C4-2B (cell line): ENCODE results near the gene ZNF384.

ENCODE experiments used
- CTCF ChIP-seq: fragments of 450-650 bp; conservative IDR thresholded peaks from 2 replicates; pipeline ENCODE4 v1.5.1; 2017; ENCODE audit warnings: mild to moderate bottlenecking
- ZFX ChIP-seq: fragments of 450-650 bp; IDR thresholded peaks from 2 replicates; pipeline ENCODE4 v1.6.1; 2017

- TF ChIP-seq CTCF (no peak), ZFX (no peak)
Observed at GRCh38 chr12:6700646-6701051, 11.5 kb upstream of the ZNF384 start, which contains the start of gene PIANP.
